Measurements from ENCODE around the gene ZNF681. TPM values are rescaled to one million over a fixed set of nuclear protein-coding genes. Genes with fewer than 3 reads are reported as not detected.

ZNF681 gene
- total RNA-seq, 1 experiment from 2014 or later, result 2.4 TPM

DNA sequence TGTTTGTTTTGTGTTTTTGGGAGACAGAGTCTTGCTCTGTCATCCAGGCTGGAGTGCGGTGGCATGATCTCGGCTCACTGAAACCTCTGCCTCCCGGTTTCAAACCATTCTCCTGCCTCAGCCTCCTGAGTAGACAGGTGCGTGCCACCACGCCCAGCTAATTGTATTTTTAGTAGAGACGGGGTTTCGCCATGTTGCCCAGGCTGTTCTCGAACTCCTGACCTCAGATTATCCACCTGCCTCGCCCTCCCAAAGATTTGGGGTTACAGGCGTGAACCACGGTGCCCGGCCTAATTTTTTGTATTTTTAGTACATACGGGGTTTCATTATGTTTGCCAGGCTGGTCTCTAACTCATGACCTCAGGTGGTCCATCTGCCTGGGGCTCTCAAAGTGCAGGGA, 8.3 kb upstream of the ZNF681 start:
- TF ChIP-seq EZH2 (IDR thresholded peaks at IDR 0.05; ENCODE audit: low read depth), result no peak
- TF ChIP-seq, protein P1, sequence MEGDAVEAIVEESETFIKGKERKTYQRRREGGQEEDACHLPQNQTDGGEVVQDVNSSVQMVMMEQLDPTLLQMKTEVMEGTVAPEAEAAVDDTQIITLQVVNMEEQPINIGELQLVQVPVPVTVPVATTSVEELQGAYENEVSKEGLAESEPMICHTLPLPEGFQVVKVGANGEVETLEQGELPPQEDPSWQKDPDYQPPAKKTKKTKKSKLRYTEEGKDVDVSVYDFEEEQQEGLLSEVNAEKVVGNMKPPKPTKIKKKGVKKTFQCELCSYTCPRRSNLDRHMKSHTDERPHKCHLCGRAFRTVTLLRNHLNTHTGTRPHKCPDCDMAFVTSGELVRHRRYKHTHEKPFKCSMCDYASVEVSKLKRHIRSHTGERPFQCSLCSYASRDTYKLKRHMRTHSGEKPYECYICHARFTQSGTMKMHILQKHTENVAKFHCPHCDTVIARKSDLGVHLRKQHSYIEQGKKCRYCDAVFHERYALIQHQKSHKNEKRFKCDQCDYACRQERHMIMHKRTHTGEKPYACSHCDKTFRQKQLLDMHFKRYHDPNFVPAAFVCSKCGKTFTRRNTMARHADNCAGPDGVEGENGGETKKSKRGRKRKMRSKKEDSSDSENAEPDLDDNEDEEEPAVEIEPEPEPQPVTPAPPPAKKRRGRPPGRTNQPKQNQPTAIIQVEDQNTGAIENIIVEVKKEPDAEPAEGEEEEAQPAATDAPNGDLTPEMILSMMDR (conservative IDR thresholded peaks at IDR 0.05), result no peak
- Histone ChIP-seq H3K36me3 (ENCODE audit: low read depth) (peaks cover 62% of the 10 kb centered on the region), H2AFZ (no peak overlapping the region), H3K4me1 (replicated peaks; ENCODE audit: insufficient read depth) (peaks cover 12% of the 10 kb centered on the region; the same call in 1 of the 2 replicates), H3K9me3 (ENCODE audit: insufficient read depth, low read depth) (peaks cover 22% of the 10 kb centered on the region), H3K9me2 (ENCODE audit: insufficient read depth) (no peaks in the 10 kb centered on the region), H3K79me2 (ENCODE audit: low read depth) (peaks cover 72% of the 10 kb centered on the region), H3K27me3 (ENCODE audit: insufficient read depth, low read depth) (no peaks in the 10 kb centered on the region), H3F3A (ENCODE audit: insufficient read depth, low read depth) (peaks cover 16% of the 10 kb centered on the region), H3K27ac (no peak overlapping the region), H3K4me3 (no peak overlapping the region), H4K20me1 (ENCODE audit: insufficient read depth) (no peaks in the 10 kb centered on the region), H3K4me2 (no peak overlapping the region)
- CTCF ChIA-PET, result no interaction called here
- intact Hi-C loops (cut with micrococcal nuclease; ENCODE audit: unreplicated experiment), result loop anchor here (10.0 kb wide), 1 partner anchor 268 kb away; no protein-coding TSS in a partner anchor
- POLR2A ChIA-PET (ENCODE audit: unreplicated experiment), result no interaction called here
- BruUV-seq (replicated peaks), result no TSS peak
- DNase-seq, result no peak

DNA sequence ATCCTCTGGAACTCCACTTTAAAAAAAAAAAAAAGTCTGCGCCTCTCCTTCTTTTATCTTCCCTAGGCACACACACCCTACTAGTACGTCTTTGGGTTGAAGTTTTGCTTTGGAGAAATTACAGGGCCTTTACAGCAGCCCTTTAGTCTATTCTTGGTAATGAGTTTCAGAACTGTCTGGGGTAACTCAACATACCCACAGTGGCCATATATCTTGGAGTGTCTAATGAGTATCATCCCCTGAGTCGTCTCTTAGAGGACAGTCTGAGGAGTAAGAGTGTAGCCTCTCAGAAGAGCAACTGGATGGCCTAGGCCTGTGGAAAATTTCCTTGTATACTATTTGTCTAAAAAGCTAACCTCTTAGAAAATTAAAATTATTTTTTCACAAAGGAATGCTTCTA, 6.1 kb upstream of the ZNF681 start:
- intact Hi-C loops (cut with micrococcal nuclease; ENCODE audit: unreplicated experiment), result loop anchor here (10.0 kb wide), 1 partner anchor 270 kb away; no protein-coding TSS in a partner anchor
- Histone ChIP-seq H3K27ac (no peak overlapping the region), H3K4me2 (peak overlapping the region; percentile 83), H3K79me2 (ENCODE audit: low read depth) (peaks cover 51% of the 10 kb centered on the region), H3K27me3 (ENCODE audit: insufficient read depth, low read depth) (no peaks in the 10 kb centered on the region), H3K4me3 (peak overlapping the region; percentile 64), H3K36me3 (ENCODE audit: low read depth) (peaks cover 43% of the 10 kb centered on the region), H3K9me2 (ENCODE audit: insufficient read depth) (no peaks in the 10 kb centered on the region), H3F3A (ENCODE audit: insufficient read depth, low read depth) (peaks cover 16% of the 10 kb centered on the region), H4K20me1 (ENCODE audit: insufficient read depth) (no peaks in the 10 kb centered on the region), H2AFZ (no peak overlapping the region), H3K4me1 (replicated peaks; ENCODE audit: insufficient read depth) (peaks cover 9% of the 10 kb centered on the region; the same call in 1 of the 2 replicates), H3K9me3 (ENCODE audit: insufficient read depth, low read depth) (peaks cover 25% of the 10 kb centered on the region)
- ChIA-PET POLR2A (ENCODE audit: unreplicated experiment) (no interaction called here), CTCF (no interaction called here)
- DNase-seq, result no peak
- BruUV-seq (replicated peaks), result no TSS peak
- TF ChIP-seq, protein P1 (conservative IDR thresholded peaks at IDR 0.05), result no peak
- TF ChIP-seq EZH2 (IDR thresholded peaks at IDR 0.05; ENCODE audit: low read depth), result no peak

DNA sequence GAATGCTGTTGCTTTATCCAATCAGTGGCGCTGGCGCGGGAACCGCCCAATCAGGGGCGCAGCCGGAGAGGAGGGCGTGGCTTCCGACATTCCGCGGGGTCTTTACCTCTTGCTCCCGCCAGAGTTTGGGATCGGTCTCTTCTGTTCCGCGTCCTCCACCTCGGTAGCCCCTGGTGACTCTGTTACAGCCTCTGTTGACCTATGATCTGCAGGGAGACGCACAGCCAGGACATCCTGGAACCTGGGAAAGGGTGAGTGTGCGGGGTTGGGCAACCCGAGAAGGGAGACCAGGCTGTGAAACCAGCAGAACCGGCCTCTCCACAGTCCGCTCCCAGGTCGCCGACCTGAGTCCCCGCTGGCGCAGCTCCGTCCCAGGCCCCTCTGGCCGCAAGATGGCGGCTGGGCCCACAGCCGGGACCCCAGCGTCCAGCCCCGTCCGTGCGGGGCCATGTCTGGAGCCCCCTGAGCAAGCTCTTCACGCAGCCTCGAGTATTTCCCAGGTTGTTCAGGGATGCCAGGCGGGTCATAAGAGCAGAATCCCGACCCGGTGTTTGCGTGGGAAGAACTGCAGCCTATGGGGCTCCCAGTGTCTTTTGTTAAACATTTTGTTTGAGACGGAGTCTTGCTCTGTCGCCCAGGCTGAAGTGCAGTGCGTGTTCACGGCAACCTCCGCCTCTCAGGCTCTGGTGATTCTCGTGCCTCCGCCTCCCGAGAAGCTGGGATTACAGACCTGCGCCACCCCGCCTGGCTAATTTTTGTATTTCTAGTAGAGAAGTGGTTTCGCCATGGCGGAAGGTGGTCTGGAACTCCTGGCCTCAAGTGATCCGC, 4.4 kb upstream of the ZNF681 start:
- TF ChIP-seq, protein P1 (conservative IDR thresholded peaks at IDR 0.05), result peak; percentile 36; the same call in 1 of the 2 replicates
- no peak for TF ChIP-seq EZH2 (IDR thresholded peaks at IDR 0.05; ENCODE audit: low read depth)
- Histone ChIP-seq H3K27me3 (ENCODE audit: insufficient read depth, low read depth) (no peaks in the 10 kb centered on the region), H3K79me2 (ENCODE audit: low read depth) (peaks cover 35% of the 10 kb centered on the region), H3K27ac (peak overlapping the region; percentile 88), H3K4me2 (peak overlapping the region; percentile 83), H3K9me3 (ENCODE audit: insufficient read depth, low read depth) (peaks cover 26% of the 10 kb centered on the region), H3K4me1 (replicated peaks; ENCODE audit: insufficient read depth) (peaks cover 9% of the 10 kb centered on the region; the same call in 1 of the 2 replicates), H3K4me3 (peak overlapping the region; percentile 64), H3K9me2 (ENCODE audit: insufficient read depth) (no peaks in the 10 kb centered on the region), H2AFZ (peak overlapping the region; percentile 80), H3F3A (ENCODE audit: insufficient read depth, low read depth) (peaks cover 16% of the 10 kb centered on the region), H4K20me1 (ENCODE audit: insufficient read depth) (no peaks in the 10 kb centered on the region), H3K36me3 (ENCODE audit: low read depth) (peaks cover 29% of the 10 kb centered on the region)
- ChIA-PET CTCF (no interaction called here), POLR2A (ENCODE audit: unreplicated experiment) (no interaction called here)
- TSS peak; percentile 58 for BruUV-seq (replicated peaks)
- DNase-seq, result peak; percentile 89 to 91
- intact Hi-C loops (cut with micrococcal nuclease; ENCODE audit: unreplicated experiment), result loop anchor here (2.0 to 10.0 kb wide), 4 partner anchors 60 to 272 kb away; partner anchors contain the start of genes ZNF675 and ZNF726

All from PC-9 (cell line).